AG04450 (cell line): ENCODE measurements around the gene SLC1A3. TPM values are rescaled to one million over a fixed set of nuclear protein-coding genes. Genes with fewer than 3 reads are reported as not detected.

ENCODE experiments used
- CTCF ChIA-PET: fragments of 300-600, 350-600 bp; formaldehyde crosslinking; extraction: SDS; loops from one replicate; lab custom pipeline; 2022; ENCODE audit warnings: antibody characterized with exemption, inconsistent platforms; lab: Charles Lee
- POLR2A ChIA-PET: fragments of 350-600 bp; formaldehyde crosslinking; extraction: SDS; loops from one replicate; lab custom pipeline; 2021; ENCODE audit warnings: antibody characterized with exemption, inconsistent platforms; lab: Yijun Ruan, JAX
- DNase-seq: peaks from one replicate; pipeline ENCODE4 v3.0.0-alpha.2; 2011; ENCODE audit warnings: low read depth, low spot score
- H3K27ac ChIP-seq: one replicate; pipeline ENCODE4 v1.5.1; 2012; ENCODE audit warnings: low read depth, low read length, control low read depth
- H3K27me3 ChIP-seq: one replicate; pipeline ENCODE4 v1.6.0; 2012; ENCODE audit warnings: low read length; ENCODE audit not compliant: control insufficient read depth, insufficient read depth
- H3K4me3 ChIP-seq: 2 replicates; pipeline ENCODE4 v1.5.1; 2011; ENCODE audit warnings: mild to moderate bottlenecking, low read depth, low read length, control low read depth
- H3K9me3 ChIP-seq: 2 replicates; pipeline ENCODE4 v1.5.1; 2012; ENCODE audit warnings: low read length; ENCODE audit not compliant: control insufficient read depth, insufficient read depth
- polyA plus RNA-seq: library from polyadenylated mRNA; depleted of rRNA; stranded (reverse); fragments of >200 nt; gene quantifications from 2 replicates; pipeline ENCODE4 v1.2.3, GENCODE V29; 2011
- TF ChIP-seq, protein P1 (sequence below): IDR thresholded peaks from 2 replicates; pipeline ENCODE4 v1.5.1; 2011; ENCODE audit warnings: low read depth, low read length, control low read depth, inconsistent platforms

Gene SLC1A3
- polyA plus RNA-seq, 1 experiment = 2.2 TPM

DNA sequence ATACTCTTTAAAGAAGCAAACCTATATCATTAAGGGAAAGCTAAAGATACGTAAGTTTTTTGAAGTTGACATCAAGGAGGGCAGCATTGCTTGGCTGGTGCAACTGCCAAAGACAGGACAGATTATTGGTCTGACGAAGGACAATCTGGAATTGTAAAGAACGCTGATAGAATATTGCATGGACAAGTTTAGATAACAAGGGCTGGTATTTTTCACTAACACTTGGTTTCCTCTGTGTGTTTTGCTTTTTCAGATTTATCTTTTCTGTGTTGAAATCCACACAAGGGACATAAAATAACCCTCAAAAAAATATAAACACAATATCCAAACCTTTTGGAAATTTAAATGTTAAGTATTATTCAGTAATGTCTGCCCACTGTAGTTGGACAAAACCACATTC is 39.7 kb downstream of the SLC1A3 start:
- ChIA-PET CTCF (interaction anchor here (1.0 kb wide), 1 partner anchor 138 kb away, joined by 3 read pairs; no protein-coding TSS in a partner anchor), POLR2A (no interaction called here)
- H3K27me3 ChIP-seq = no peaks in the 10 kb centered on the region
- H3K27ac ChIP-seq = no peak overlapping the region
- DNase-seq = no peak
- TF ChIP-seq, protein P1, sequence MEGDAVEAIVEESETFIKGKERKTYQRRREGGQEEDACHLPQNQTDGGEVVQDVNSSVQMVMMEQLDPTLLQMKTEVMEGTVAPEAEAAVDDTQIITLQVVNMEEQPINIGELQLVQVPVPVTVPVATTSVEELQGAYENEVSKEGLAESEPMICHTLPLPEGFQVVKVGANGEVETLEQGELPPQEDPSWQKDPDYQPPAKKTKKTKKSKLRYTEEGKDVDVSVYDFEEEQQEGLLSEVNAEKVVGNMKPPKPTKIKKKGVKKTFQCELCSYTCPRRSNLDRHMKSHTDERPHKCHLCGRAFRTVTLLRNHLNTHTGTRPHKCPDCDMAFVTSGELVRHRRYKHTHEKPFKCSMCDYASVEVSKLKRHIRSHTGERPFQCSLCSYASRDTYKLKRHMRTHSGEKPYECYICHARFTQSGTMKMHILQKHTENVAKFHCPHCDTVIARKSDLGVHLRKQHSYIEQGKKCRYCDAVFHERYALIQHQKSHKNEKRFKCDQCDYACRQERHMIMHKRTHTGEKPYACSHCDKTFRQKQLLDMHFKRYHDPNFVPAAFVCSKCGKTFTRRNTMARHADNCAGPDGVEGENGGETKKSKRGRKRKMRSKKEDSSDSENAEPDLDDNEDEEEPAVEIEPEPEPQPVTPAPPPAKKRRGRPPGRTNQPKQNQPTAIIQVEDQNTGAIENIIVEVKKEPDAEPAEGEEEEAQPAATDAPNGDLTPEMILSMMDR = no peak
- no peaks in the 10 kb centered on the region for H3K9me3 ChIP-seq
- H3K4me3 ChIP-seq = no peak overlapping the region

DNA sequence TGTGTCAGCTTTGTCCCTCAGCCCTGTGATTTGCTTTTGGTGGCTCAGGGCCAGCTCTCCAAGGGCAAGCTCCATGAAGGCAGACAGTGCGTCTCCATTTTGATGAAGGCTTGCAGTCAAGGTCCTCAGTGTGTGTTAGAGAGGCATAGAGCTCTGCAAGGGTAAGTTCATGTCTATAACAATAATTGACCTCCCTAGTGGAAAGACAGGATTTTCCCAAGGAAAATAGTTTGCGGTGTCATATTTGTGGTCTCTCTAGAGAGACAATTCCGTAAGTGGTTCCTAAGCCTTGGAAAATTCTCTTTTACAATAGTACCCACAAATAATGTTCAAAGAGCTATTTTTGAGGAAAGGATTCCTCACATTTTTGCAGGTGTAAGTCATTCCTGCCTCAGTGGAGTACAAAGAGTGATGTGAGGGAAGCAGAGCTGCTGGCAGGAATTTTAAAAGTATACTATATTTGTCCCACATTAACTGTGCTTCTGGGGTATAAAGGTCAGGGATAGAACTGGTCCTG is 40.2 kb downstream of the SLC1A3 start:
- TF ChIP-seq, protein P1 = no peak
- POLR2A ChIA-PET = no interaction called here
- CTCF ChIA-PET = interaction anchor here (1.0 kb wide), 1 partner anchor 139 kb away, joined by 3 read pairs; no protein-coding TSS in a partner anchor
- Histone ChIP-seq H3K27ac (no peak overlapping the region), H3K9me3 (no peaks in the 10 kb centered on the region), H3K27me3 (no peaks in the 10 kb centered on the region), H3K4me3 (no peak overlapping the region)
- no peak for DNase-seq

GRCh38 chr5:36647046-36647445 is 40.6 kb downstream of the SLC1A3 start:
- Histone ChIP-seq H3K27ac (no peak overlapping the region), H3K27me3 (no peaks in the 10 kb centered on the region), H3K9me3 (no peaks in the 10 kb centered on the region), H3K4me3 (no peak overlapping the region)
- ChIA-PET CTCF (no interaction called here), POLR2A (no interaction called here)
- TF ChIP-seq, protein P1 = no peak
- DNase-seq = no peak

GRCh38 chr5:36648426-36648825 is 42.0 kb downstream of the SLC1A3 start:
- H3K27me3 ChIP-seq = no peaks in the 10 kb centered on the region
- no peak overlapping the region for H3K4me3 ChIP-seq
- no peaks in the 10 kb centered on the region for H3K9me3 ChIP-seq
- TF ChIP-seq, protein P1 = no peak
- ChIA-PET POLR2A (no interaction called here), CTCF (interaction anchor here (2.2 kb wide), 1 partner anchor 42 kb away, joined by 7 read pairs; no protein-coding TSS in a partner anchor)
- DNase-seq = no peak
- no peak overlapping the region for H3K27ac ChIP-seq

DNA sequence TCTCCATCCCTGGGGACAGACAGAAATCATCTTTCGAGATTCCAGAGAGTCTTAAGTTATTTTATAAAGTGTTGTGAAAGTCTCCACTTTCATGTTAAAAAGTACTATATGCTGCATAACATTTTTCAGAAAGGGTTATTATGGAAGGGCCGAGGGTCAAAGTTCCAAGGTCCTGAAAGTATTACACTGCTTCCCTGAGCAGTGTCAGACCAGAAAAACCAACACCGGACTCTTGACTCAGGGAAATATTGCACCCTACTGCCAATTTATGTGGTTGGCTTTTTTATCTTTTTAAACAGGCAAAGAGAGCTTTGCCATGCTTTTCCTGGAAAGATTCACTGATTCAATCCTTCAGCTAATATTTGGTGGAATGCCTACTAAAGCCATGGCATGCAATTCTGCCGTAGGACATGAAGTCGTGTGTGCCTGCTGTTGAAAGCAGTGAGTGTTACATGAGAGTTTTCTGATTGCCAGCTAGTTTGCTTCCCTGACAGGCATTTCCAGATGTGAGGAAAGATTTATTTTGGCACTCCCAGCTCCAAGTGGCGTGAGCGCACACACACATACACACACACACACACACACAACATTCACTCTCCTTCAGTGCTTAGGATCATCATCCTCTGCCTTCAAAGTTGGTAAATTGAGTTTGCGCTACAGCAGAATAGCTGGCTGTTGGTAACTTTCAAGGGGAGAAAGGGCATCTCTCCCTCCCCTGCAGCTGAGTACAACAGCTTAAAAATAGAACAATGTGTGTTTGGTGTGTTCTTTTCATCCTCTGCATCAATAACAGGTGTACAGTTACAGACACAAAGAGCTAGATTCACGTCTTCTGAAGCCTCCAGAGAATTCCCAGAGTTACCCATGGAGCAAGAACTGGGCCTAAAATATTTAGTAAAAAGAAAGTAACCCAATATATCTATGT is 45.6 kb downstream of the SLC1A3 start:
- TF ChIP-seq, protein P1 = no peak
- CTCF ChIA-PET = no interaction called here
- H3K27me3 ChIP-seq = no peaks in the 10 kb centered on the region
- no peak for DNase-seq
- H3K27ac ChIP-seq = no peak overlapping the region
- H3K9me3 ChIP-seq = no peaks in the 10 kb centered on the region
- no peak overlapping the region for H3K4me3 ChIP-seq
- POLR2A ChIA-PET = no interaction called here
